GM19324 (cell line): ENCODE measurements around the gene RAB30.

Source experiments
- ATAC-seq: cut with Tn5 transposase; IDR thresholded peaks from one replicate; pipeline ENCODE4 v1.9.1; 2021; ENCODE audit warnings: mild to moderate bottlenecking, moderate library complexity; ENCODE audit not compliant: unreplicated experiment, low FRiP score

RAB30 gene

GRCh38 chr11:83070731-83071566, 748 bp downstream of the RAB30 start:
- no peak for ATAC-seq

GRCh38 chr11:83070044-83070701, 1.5 kb downstream of the RAB30 start:
- no peak for ATAC-seq

GRCh38 chr11:83069441-83070043, 2.2 kb downstream of the RAB30 start:
- ATAC-seq: no peak

GRCh38 chr11:83068568-83068967, 3.1 kb downstream of the RAB30 start:
- no peak for ATAC-seq

- ATAC-seq: no peak
These were observed 7.7 kb downstream of the RAB30 start for GRCh38 chr11:83064011-83064410.

GRCh38 chr11:83063073-83063754, 8.5 kb downstream of the RAB30 start:
- peak; percentile 63 for ATAC-seq

- ATAC-seq: peak; percentile 67
These were observed 9.8 kb downstream of the RAB30 start for GRCh38 chr11:83061883-83062282.

- no peak for ATAC-seq
These were observed 10.7 kb downstream of the RAB30 start for GRCh38 chr11:83060965-83061364.

- ATAC-seq: no peak
These were observed 14.0 kb downstream of the RAB30 start for GRCh38 chr11:83057721-83058120.

GRCh38 chr11:83056611-83057010, 15.1 kb downstream of the RAB30 start:
- no peak for ATAC-seq

- ATAC-seq: no peak
These were observed 15.5 kb downstream of the RAB30 start for GRCh38 chr11:83056204-83056603.

GRCh38 chr11:83054904-83055380, 16.8 kb downstream of the RAB30 start:
- peak; percentile 58 for ATAC-seq

GRCh38 chr11:83054001-83054400, 17.7 kb downstream of the RAB30 start:
- peak; percentile 50 for ATAC-seq

GRCh38 chr11:83051760-83052671, 19.7 kb downstream of the RAB30 start:
- no peak for ATAC-seq

GRCh38 chr11:83047515-83048225, 24.0 kb downstream of the RAB30 start:
- no peak for ATAC-seq

GRCh38 chr11:83046621-83047172, 25.0 kb downstream of the RAB30 start:
- ATAC-seq: no peak

GRCh38 chr11:83044958-83045712, 26.6 kb downstream of the RAB30 start:
- no peak for ATAC-seq
